ENCODE data around the gene GNMT. TPM values are rescaled to one million over a fixed set of nuclear protein-coding genes. Genes with fewer than 3 reads are reported as not detected.
A peak's percentile ranks its signal among the peaks of the same experiment; 100 is the strongest.

GNMT gene
- total RNA-seq, 1 donor from 2014 or later = 1.8 TPM

DNA sequence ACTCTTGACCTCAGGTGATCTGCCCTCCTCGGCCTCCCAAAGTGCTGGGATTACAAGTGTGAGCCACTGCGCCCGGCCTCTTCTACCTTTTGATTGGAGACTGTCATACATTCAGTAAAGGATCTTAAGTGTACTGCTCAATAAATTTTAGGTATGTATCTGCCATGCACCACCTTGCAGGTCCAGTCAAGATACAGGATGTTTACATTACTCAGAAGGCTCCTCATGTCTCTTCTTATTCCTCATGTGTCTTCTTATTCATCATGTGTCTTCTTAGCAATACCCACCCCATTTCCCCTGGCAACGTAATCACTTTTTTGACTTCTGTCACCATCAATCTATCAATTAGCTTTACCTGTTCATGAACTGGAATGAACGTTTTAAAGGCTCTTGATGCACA lies 45.3 kb downstream of the GNMT start:
- DNase-seq (ENCODE audit: low spot score) = no peak
- intact Hi-C loops (cut with DNase I) = no loop called here
- no peak for ATAC-seq

DNA sequence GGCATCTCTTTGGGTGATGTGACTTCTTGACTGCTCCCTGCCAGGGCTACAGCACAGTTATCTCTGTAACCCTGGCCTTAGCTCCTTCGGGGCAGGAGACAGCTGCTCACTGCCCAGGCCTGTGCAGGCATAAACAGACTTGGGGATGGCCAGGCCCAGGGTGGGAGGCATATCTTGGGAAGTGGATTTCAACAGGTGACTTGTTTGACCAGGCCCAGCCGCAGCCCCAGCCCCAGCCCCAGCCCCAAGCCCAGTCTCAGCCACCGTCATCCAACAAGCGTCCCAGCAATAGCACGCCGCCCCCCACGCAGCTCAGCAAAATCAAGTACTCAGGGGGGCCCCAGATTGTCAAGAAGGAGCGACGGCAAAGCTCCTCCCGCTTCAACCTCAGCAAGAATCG lies 45.7 kb downstream of the GNMT start:
- ATAC-seq (no peak), DNase-seq (ENCODE audit: low spot score) (no peak)
- intact Hi-C loops (cut with DNase I) = no loop called here

- intact Hi-C loops (cut with DNase I) = no loop called here
- DNase-seq (ENCODE audit: low spot score) = no peak
- ATAC-seq = no peak
Measured at GRCh38 chr6:43007126-43007525, 46.6 kb downstream of the GNMT start.

DNA sequence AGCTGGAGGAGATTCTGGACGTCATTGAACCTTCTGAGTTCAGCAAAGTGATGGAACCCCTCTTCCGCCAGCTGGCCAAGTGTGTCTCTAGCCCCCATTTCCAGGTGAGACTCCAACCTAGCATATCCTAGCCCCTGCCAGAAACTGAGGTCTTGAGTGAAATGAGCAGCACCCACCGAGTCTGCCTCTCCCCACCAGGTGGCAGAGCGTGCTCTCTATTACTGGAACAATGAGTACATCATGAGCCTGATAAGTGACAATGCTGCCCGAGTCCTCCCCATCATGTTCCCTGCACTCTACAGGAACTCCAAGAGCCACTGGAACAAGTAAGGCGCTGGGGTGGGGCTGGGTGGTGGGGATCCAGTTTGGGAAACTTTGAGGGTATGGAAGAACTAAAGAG lies 48.6 kb downstream of the GNMT start:
- DNase-seq (ENCODE audit: low spot score) = no peak
- no peak for ATAC-seq
- intact Hi-C loops (cut with DNase I) = no loop called here

GRCh38 chr6:43011207-43011606 lies 50.7 kb downstream of the GNMT start:
- ATAC-seq (no peak), DNase-seq (ENCODE audit: low spot score) (no peak)
- intact Hi-C loops (cut with DNase I) = no loop called here

GRCh38 chr6:43012364-43012763 lies 51.8 kb downstream of the GNMT start:
- ATAC-seq (no peak), DNase-seq (ENCODE audit: low spot score) (no peak)
- intact Hi-C loops (cut with DNase I) = no loop called here

- intact Hi-C loops (cut with DNase I) = no loop called here
- DNase-seq (ENCODE audit: low spot score) (no peak), ATAC-seq (peak; percentile 1)
Measured at GRCh38 chr6:43013097-43013842, 52.7 kb downstream of the GNMT start.

Other genes starting within 250 kb of the GNMT start
- 2.4 TPM for gene PRPH2, start 238.2 kb upstream of the GNMT start, total RNA-seq
- 12.7 TPM for gene TBCC, start 214.7 kb upstream of the GNMT start, total RNA-seq
- gene BICRAL, start 178.7 kb upstream of the GNMT start, total RNA-seq = 27.7 TPM
- 51.6 TPM for gene RPL7L1, start 81.1 kb upstream of the GNMT start, total RNA-seq
- gene PTCRA, start 44.7 kb upstream of the GNMT start, total RNA-seq = 0.40 TPM
- gene CNPY3, start 31.3 kb upstream of the GNMT start, total RNA-seq = 44.9 TPM
- gene PEX6, start 18.4 kb downstream of the GNMT start, total RNA-seq = 20.4 TPM
- 31.1 TPM for gene PPP2R5D, start 23.8 kb downstream of the GNMT start, total RNA-seq
- gene MEA1, start 53.2 kb downstream of the GNMT start, total RNA-seq = 46.0 TPM
- gene KLHDC3, start 53.5 kb downstream of the GNMT start, total RNA-seq = 53.4 TPM
- gene RRP36, start 60.9 kb downstream of the GNMT start, total RNA-seq = 34.6 TPM
- 20.9 TPM for gene CUL7, start 93.1 kb downstream of the GNMT start, total RNA-seq
- 40.4 TPM for gene MRPL2, start 98.7 kb downstream of the GNMT start, total RNA-seq
- gene KLC4, start 98.9 kb downstream of the GNMT start, total RNA-seq = 35.5 TPM
- gene PTK7, start 115.6 kb downstream of the GNMT start, total RNA-seq = 11.0 TPM
- 32.6 TPM for gene SRF, start 210.5 kb downstream of the GNMT start, total RNA-seq
- 42.9 TPM for gene CUL9, start 221.4 kb downstream of the GNMT start, total RNA-seq

All from sciatic nerve (tissue), 2 donors.